Ectodermal cell (in vitro differentiated cells): Measurements from ENCODE around the gene FAM174C.
A peak's percentile ranks its signal among the peaks of the same experiment; 100 is the strongest.
"Not testable (repeated sequence)": the region's sequence is repeated elsewhere in the genome, so short reads cannot be mapped to it uniquely, and the experiment has no call there.

Experiments
- H3K27ac ChIP-seq: 2 replicates; pipeline ENCODE4 v1.7.0; 2013; ENCODE audit warnings: mild to moderate bottlenecking, low read depth, low read length; ENCODE audit not compliant: insufficient read depth, poor library complexity, severe bottlenecking
- H3K27me3 ChIP-seq: 2 replicates; pipeline ENCODE4 v1.7.0; 2013; ENCODE audit warnings: mild to moderate bottlenecking, low read length; ENCODE audit not compliant: insufficient read depth, control insufficient read depth, poor library complexity, severe bottlenecking
- H3K36me3 ChIP-seq: one replicate; pipeline ENCODE4 v1.7.0; 2013; ENCODE audit warnings: low read length; ENCODE audit not compliant: control insufficient read depth, insufficient read depth
- H3K4me1 ChIP-seq: one replicate; pipeline ENCODE4 v1.7.0; 2013; ENCODE audit warnings: low read length; ENCODE audit not compliant: control insufficient read depth, insufficient read depth
- H3K4me3 ChIP-seq: 2 replicates; pipeline ENCODE4 v1.7.0; 2013; ENCODE audit warnings: low read depth, low read length, control low read depth; ENCODE audit not compliant: insufficient read depth
- H3K9me3 ChIP-seq: 2 replicates; pipeline ENCODE4 v1.7.0; 2013; ENCODE audit warnings: mild to moderate bottlenecking, low read length, moderate library complexity; ENCODE audit not compliant: control insufficient read depth
- WGBS, 2 experiments: methylation state at CpG; one replicate each; pipeline ENCODE4 v1.1.7; 2013; ENCODE audit warnings: missing lambda C conversion rate in 2 of 2; 5-methylcytosine and 5-hydroxymethylcytosine counted together

Gene FAM174C

DNA sequence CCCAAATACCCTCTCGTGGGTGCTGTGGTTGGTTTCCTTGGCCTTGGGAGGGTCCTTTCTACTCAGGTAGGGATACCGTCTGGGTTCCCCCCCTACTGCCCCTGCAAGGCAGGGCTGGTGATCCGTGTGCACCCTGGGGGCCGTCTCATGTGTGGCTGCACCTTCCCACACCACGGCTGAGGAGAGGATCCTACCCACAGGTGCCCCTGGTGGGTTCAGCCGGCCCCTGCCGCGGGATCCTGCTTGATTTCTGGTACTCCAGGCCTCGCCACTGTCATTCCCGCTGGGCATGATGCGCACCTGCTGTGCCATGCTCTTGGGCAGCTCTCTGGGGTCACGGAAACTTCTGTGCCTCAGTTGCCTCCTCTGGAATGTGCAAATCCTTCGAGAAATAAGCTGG, 41.1 kb downstream of the FAM174C start:
- H3K9me3 ChIP-seq = no peaks in the 10 kb centered on the region
- no peaks in the 10 kb centered on the region for H3K36me3 ChIP-seq
- peaks cover 21% of the 10 kb centered on the region for H3K27me3 ChIP-seq
- no peak overlapping the region for H3K27ac ChIP-seq
- H3K4me1 ChIP-seq = peaks cover 17% of the 10 kb centered on the region
- 85 to 90% methylated on average over 13 of the region's 13 CpGs for WGBS, 2 experiments
- no peak overlapping the region for H3K4me3 ChIP-seq

DNA sequence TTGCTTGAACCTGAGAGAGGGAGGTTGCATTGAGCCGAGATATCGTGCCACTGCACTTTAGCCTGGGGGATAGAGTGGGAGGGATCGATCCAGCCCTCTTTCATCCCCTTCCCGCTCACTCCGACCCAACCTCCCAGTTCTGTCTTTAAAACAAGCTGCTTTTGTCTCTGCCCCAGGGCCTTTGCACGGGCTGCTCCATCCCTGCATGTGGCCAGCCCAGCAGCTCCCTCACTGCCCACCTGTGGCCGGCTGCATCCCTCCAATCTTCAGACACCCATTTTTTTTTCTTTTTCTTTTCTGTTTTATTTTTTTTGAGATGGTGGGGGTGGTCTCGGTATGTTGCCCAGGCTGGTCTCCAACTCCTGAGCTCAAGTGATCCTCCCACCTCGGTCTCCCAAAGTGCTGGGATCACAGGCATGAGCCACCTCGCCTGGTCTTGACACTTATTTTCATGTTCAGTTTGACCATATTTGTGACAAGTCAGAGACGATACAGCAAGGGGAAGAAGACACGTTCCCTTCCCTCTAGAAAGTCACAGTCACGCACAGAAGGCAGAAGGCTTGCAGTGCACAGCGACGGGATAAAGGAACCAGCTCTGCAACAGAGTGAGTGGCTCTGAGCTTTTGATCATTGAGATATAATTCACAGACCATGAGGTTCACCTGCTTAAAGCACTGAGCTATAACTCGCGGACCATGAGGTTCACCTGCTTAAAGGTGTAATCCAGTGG, 42.1 kb downstream of the FAM174C start:
- Histone ChIP-seq H3K36me3 (no peaks in the 10 kb centered on the region), H3K27me3 (peaks cover 21% of the 10 kb centered on the region), H3K9me3 (no peaks in the 10 kb centered on the region), H3K4me1 (peaks cover 14% of the 10 kb centered on the region), H3K4me3 (no peak overlapping the region), H3K27ac (no peak overlapping the region)
- WGBS, 2 experiments = 89 to 91% methylated on average over 17 of the region's 17 CpGs

DNA sequence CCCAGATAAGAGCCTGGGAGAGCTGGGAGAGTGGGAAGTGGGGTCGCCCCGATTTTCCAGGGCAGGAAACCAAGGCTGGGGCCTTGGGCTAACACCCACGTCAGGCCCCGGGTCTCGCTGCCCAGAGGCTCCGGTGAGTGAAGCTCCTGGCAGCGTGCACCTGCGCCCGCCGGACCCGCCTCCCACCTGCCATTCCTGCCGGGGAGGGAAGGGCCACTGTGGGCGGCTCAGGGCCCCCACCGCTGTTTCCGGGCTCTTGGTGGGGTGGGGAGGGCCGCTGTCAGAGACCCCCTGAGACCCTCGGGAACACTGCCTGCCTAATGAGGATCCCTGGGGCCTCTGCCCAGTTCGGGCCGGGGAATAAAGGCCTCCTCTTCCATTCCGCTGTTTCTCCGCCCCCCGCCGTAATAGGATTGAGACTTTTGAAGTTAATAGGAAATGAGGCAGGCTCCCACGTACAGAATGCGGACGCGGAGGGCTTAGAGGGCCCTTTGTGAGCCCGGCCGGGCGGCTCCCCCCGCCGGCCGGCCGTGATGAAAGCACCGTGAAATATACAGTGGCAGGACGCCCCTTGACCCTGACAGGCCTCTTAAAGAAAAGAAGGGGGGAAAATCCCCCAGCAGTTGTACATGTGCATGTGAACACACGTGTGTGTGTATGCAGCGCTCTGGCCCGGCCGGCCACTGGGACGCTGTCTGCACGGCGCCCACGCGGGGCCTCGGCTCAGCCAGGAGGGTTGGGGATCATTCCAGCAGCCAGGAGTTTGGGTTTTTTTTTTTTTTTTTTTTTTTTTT, 43.5 kb downstream of the FAM174C start:
- peak overlapping the region; percentile 44 for H3K27ac ChIP-seq
- no peak overlapping the region for H3K4me3 ChIP-seq
- peaks cover 21% of the 10 kb centered on the region for H3K27me3 ChIP-seq
- H3K36me3 ChIP-seq = no peaks in the 10 kb centered on the region
- 63 to 65% methylated on average over 46 of the region's 46 CpGs for WGBS, 2 experiments
- H3K4me1 ChIP-seq = peaks cover 14% of the 10 kb centered on the region
- H3K9me3 ChIP-seq = no peaks in the 10 kb centered on the region

DNA sequence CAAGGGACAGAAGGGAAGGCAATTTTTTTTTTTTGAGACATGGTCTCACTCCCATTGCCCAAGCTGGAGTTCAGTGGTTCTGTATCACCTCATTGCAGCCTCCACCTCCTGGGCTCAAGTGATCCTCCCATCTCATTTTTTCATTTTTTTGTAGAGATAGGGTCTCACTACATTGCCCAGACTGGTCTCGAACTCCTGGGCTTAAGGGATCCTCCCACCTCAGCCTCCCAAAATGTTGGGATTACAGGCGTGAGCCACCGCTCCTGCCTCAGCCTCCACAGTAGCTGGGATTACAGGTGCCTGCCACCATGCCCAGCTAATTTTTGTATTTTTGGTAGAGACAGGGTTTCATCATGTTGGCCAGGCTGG, 44.9 kb downstream of the FAM174C start:
- not testable (repeated sequence) for H3K36me3 ChIP-seq, H3K9me3 ChIP-seq, H3K27ac ChIP-seq, H3K4me3 ChIP-seq
- Histone ChIP-seq H3K4me1 (peaks cover 20% of the 10 kb centered on the region), H3K27me3 (peaks cover 20% of the 10 kb centered on the region)
- WGBS, 2 experiments = 93 to 97% methylated on average over 3 of the region's 3 CpGs

DNA sequence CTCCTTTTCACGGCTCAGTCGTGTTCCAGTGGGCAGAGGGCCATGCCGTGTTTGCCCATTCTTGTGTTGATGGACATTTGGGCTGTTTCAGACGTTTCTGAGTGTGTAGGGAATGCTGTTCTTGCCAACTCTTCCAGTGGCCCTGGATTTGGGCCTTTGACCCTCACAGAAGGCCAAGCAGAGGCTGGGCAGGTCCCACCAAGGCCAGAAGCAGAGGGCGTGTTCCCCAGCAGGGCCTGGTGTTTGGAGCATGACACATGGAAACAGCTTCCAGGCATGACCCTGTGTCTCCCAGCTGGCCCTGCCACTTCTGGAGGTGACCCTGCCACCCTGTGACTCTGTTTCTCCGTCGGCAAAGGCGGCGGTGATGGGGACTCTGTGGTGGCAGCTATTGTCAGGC, 46.2 kb downstream of the FAM174C start:
- peaks cover 8% of the 10 kb centered on the region for H3K27me3 ChIP-seq
- H3K9me3 ChIP-seq = no peaks in the 10 kb centered on the region
- no peak overlapping the region for H3K4me3 ChIP-seq
- peaks cover 20% of the 10 kb centered on the region for H3K4me1 ChIP-seq
- H3K36me3 ChIP-seq = no peaks in the 10 kb centered on the region
- WGBS, 2 experiments = 89 to 90% methylated on average over 9 of the region's 9 CpGs
- no peak overlapping the region for H3K27ac ChIP-seq

DNA sequence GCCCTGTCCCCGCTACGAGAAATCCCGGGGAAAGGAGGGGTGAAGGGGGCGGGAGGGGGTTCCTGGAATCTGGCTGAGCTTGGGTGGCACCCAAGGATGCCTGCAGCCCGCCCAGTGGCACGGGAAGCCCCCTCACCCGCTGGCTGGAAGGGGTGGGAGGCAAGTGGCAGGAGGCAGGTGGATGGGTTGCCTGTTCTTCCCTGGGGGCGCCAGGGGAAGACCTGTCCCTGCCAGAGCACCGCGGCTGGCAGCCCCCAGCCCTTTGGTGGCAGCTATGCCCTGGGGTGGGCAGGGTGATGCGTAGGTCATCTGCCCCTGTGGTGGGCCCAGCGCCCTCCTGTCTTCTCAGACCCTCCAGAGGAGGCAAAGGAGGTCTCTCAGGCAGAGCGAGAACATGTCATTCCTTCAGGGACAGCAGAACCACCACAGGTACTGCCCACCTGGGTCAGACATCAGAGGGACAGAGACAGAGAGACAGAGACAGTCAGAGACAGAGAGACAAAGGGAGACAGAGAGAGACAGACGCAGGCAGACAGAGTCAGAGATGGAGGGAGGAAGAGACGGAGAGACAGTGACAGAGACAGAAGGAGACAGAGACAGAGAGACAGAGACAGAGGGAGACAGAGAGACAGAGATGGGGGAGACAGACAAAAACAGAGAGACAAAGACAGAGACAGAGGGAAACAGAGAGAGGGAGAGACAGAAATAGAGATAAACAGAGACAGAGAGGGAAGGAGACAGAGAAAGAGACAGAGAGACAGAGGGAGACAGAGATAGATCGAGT, 47.1 kb downstream of the FAM174C start:
- H3K4me3 ChIP-seq = no peak overlapping the region
- no peaks in the 10 kb centered on the region for H3K27me3 ChIP-seq
- WGBS, 2 experiments = 95 to 96% methylated on average over 16 of the region's 16 CpGs
- no peaks in the 10 kb centered on the region for H3K36me3 ChIP-seq
- H3K27ac ChIP-seq = no peak overlapping the region
- H3K9me3 ChIP-seq = no peaks in the 10 kb centered on the region
- peaks cover 20% of the 10 kb centered on the region for H3K4me1 ChIP-seq

DNA sequence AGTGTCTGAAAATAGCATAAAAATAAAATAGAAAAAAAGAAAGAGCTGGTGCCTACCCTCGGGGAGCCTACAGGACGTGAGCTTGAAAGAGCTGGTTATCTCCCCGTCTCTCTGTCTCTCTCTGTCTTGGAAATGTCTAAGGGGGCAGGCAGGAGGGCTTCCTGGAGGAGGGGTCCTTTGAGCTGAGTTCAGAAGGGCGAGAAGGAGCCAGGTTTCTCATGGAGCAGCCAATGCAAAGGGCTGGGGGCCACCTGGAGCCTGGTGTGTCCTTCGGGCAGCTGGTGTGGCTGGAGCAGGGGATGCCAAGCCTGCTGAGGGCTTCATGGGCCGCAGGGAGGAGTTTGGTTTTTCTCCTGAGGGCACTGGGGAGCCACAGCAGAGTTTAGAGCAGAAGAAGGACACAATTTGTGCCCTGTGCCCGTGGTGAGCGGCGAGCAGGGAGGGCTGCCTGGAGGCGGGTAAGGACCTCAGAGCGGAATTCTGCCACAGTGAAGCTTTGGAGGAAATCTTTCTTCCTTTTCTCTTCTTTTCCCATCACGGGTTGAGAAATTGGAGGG, 49.0 kb downstream of the FAM174C start:
- no peak overlapping the region for H3K27ac ChIP-seq
- H3K9me3 ChIP-seq = no peaks in the 10 kb centered on the region
- peak overlapping the region; percentile 36 for H3K4me3 ChIP-seq
- H3K27me3 ChIP-seq = no peaks in the 10 kb centered on the region
- peaks cover 13% of the 10 kb centered on the region for H3K4me1 ChIP-seq
- H3K36me3 ChIP-seq = no peaks in the 10 kb centered on the region
- 86 to 87% methylated on average over 12 of the region's 12 CpGs for WGBS, 2 experiments

DNA sequence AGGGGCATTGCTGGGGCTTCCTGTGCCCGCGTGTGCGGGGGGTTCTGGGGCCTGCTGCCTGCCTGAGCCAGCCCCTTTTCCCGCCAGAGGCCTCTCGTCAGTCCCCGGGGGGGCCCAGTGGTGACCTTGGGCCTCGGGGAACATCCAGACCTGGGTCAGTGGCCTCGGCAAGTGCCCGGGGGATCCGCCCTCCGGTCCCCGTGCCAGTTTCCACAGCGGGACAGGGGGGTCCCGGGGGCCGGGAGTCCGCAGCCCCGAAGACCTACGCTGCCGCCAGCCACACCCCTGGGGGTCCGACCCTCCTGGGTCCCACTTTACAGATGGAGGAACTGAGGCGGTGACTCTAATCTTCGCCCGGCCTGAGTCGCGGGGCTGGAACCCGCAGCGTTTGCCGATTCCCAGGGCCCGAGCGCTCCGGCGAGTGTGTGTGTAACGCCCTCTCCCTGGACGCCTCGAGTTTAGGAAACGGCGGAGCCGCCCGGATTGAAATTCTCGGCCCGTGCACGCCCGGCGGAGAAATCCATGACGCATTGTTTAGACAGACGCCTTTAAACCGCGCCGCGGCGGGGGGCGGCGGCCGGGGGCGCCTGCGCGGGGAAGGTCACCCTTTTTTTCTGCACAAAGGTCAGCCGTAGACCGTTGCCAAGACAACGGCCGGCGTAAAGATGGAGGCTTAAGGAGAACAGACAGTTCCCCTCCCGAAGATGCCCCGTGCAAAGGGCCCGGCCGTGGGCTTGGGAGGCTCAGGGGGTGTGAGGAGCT, 49.7 kb downstream of the FAM174C start:
- H3K27me3 ChIP-seq = no peaks in the 10 kb centered on the region
- peak overlapping the region; percentile 36 for H3K4me3 ChIP-seq
- H3K4me1 ChIP-seq = peaks cover 13% of the 10 kb centered on the region
- H3K27ac ChIP-seq = peak overlapping the region; percentile 74
- no peaks in the 10 kb centered on the region for H3K36me3 ChIP-seq
- 6 to 7% methylated on average over 66 of the region's 66 CpGs for WGBS, 2 experiments
- H3K9me3 ChIP-seq = no peaks in the 10 kb centered on the region

DNA sequence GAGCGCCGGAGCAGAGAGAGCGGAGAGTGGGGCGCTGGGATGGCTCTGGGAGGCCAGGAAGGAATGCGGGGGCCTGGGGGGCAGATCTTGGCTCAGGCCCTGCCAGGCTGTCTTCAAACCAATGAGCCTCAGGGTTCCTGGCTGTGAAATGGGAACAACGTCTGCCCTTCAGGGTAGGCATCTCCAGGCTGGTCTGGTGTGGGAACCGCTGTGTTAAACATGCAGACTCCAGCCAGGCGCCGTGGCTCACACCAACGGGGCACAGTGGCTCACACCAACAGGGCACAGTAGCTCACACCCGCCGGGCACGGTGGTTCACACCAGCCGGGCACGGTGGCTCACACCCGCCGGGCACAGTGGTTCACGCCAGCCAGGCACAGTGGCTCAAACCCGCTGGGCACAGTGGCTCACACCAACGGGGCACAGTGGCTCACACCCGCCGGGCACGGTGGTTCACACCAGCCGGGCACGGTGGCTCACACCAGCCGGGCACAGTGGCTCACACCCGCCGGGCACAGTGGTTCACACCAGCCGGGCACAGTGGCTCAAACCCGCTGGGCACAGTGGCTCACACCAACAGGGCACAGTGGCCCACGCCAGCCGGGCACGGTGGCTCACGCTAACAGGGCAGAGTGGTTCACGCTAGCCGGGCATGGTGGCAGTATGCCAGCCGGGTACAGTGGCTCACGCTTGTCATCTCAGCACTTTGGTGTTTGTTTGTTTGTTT, 50.4 kb downstream of the FAM174C start:
- Histone ChIP-seq H3K4me1 (peaks cover 13% of the 10 kb centered on the region), H3K9me3 (no peaks in the 10 kb centered on the region), H3K27ac (no peak overlapping the region), H3K36me3 (no peaks in the 10 kb centered on the region), H3K4me3 (no peak overlapping the region), H3K27me3 (no peaks in the 10 kb centered on the region)
- 88% methylated on average over 38 of the region's 38 CpGs for WGBS, 2 experiments
